Articular chondrocyte of knee joint (primary cell): ENCODE results near the gene FAM3D. TPM values are rescaled to one million over a fixed set of nuclear protein-coding genes. Genes with fewer than 3 reads are reported as not detected.

ENCODE experiments used
- total RNA-seq: library from RNA; depleted of rRNA; stranded (reverse); fragments of >200 nt; gene quantifications from 2 replicates; pipeline ENCODE4 v1.2.3, GENCODE V29; 2012

The FAM3D gene
- not detected in 2 replicates for total RNA-seq

GRCh38 chr3:58666683-58667082 is at the start of gene FAM3D:
FAM3D (minus strand) TSS chr3:58666774; CDS start chr3:58655563, 11,211 bp downstream.

Other genes with a start within 250 kb of the FAM3D start
- 64.7 and 89.8 TPM in 2 replicates for gene PDHB, start 232.9 kb downstream of the FAM3D start, total RNA-seq
- gene KCTD6, start 174.7 kb downstream of the FAM3D start, total RNA-seq = 10.3 and 10.5 TPM in 2 replicates
- gene ACOX2, start 129.6 kb downstream of the FAM3D start, total RNA-seq = 3.2 and 14.2 TPM in 2 replicates
- gene FAM107A, start 89.4 kb downstream of the FAM3D start, total RNA-seq = 0.11 and 0.13 TPM in 2 replicates